C4-2B (cell line): ENCODE data around the gene CFLAR.

Source experiments
- H3K27ac ChIP-seq: fragments of 450-650 bp; 2 replicates; pipeline ENCODE4 v1.5.1; 2017
- CTCF ChIP-seq: fragments of 450-650 bp; conservative IDR thresholded peaks from 2 replicates; pipeline ENCODE4 v1.5.1; 2017; ENCODE audit warnings: mild to moderate bottlenecking
- ZFX ChIP-seq: fragments of 450-650 bp; IDR thresholded peaks from 2 replicates; pipeline ENCODE4 v1.6.1; 2017

CFLAR gene

GRCh38 chr2:201116115-201116958, at the start of gene CFLAR:
TSS of gene CFLAR (plus strand) at chr2:201116164. CDS start at chr2:201129866, 13,702 bp downstream.
- H3K27ac ChIP-seq, result peak within 1 kb of the TSS; percentile 98
- TF ChIP-seq CTCF (no peak), ZFX (peak; percentile 84)

- peak overlapping the region; percentile 88 for H3K27ac ChIP-seq
- TF ChIP-seq CTCF, result no peak
- TF ChIP-seq ZFX, result no peak
These were observed 45.0 kb upstream of the CFLAR start for GRCh38 chr2:201070948-201071478.

- TF ChIP-seq CTCF (peak; percentile 33), ZFX (no peak)
These were observed 44.3 kb upstream of the CFLAR start, which contains the start of the genes HYCC2 and NDUFB3 for GRCh38 chr2:201071479-201072200. TSS of gene HYCC2 (minus strand) at chr2:201071671. CDS start at chr2:201024009, 47,662 bp downstream. TSS of gene NDUFB3 (plus strand) at chr2:201072001. CDS start at chr2:201078883, 6,882 bp downstream.

GRCh38 chr2:201072201-201072530, 43.8 kb upstream of the CFLAR start:
- peak overlapping the region; percentile 88 for H3K27ac ChIP-seq
- TF ChIP-seq ZFX (no peak), CTCF (no peak)

More at GRCh38 chr2:201071479-201072200, 44.3 kb upstream of the CFLAR start, which contains the start of the genes HYCC2 and NDUFB3:
- H3K27ac ChIP-seq, result peak within 1 kb of the TSS; percentile 88

- no peak overlapping the region for H3K27ac ChIP-seq
- TF ChIP-seq ZFX (no peak), CTCF (no peak)
These were observed 42.9 kb upstream of the CFLAR start for GRCh38 chr2:201073071-201073470.

- TF ChIP-seq CTCF (no peak), ZFX (no peak)
- no peak overlapping the region for H3K27ac ChIP-seq
These were observed 41.0 kb upstream of the CFLAR start for GRCh38 chr2:201074996-201075395.

- no peak for TF ChIP-seq ZFX
- TF ChIP-seq CTCF, result no peak
- H3K27ac ChIP-seq, result no peak overlapping the region
These were observed 31.1 kb upstream of the CFLAR start for GRCh38 chr2:201084863-201085262.
